Spleen (tissue), 11 donors: ENCODE measurements around the gene ZNF606. TPM values are rescaled to one million over a fixed set of nuclear protein-coding genes. Genes with fewer than 3 reads are reported as not detected.

Experiments used
- DNase-seq: peaks from one replicate; pipeline ENCODE4 v3.0.0-alpha.2; 2020
- H3K27ac ChIP-seq, 8 donors: fragments of 200-600 bp; sonication (generic) in 7 of 8; 1 replicate in 4 of 8; 2 replicates in 4 of 8; pipeline versions ENCODE4 v1.5.0 to v1.8.0; 2016 to 2021; ENCODE audit warnings: inconsistent platforms in 4 of 8, mild to moderate bottlenecking in 4 of 8, moderate library complexity in 1 of 8
- H3K27me3 ChIP-seq, 7 donors: fragments of 200-600 bp; sonication (generic) in 6 of 7; replicated peaks in 1 of 7; 1 replicate in 4 of 7; 2 replicates in 3 of 7; pipeline versions ENCODE4 v1.5.0 to v1.8.0; 2016 to 2021; ENCODE audit warnings: inconsistent platforms in 3 of 7, mild to moderate bottlenecking in 1 of 7
- H3K36me3 ChIP-seq, 6 donors: fragments of 200-600 bp; sonication (generic) in 5 of 6; 1 replicate in 4 of 6; 2 replicates in 2 of 6; pipeline versions ENCODE4 v1.5.0 to v1.8.0; 2016 to 2021; ENCODE audit warnings: inconsistent platforms in 2 of 6
- H3K4me1 ChIP-seq, 6 donors: fragments of 200-600 bp; sonication (generic) in 5 of 6; 1 replicate in 3 of 6; 2 replicates in 3 of 6; pipeline versions ENCODE4 v1.5.0 to v1.8.0; 2016 to 2021; ENCODE audit warnings: inconsistent platforms in 3 of 6
- H3K4me3 ChIP-seq, 8 donors: fragments of 200-600 bp; sonication (generic) in 7 of 8; 1 replicate in 4 of 8; 2 replicates in 4 of 8; pipeline versions ENCODE4 v1.5.0 to v1.8.0; 2016 to 2021; ENCODE audit warnings: inconsistent platforms in 4 of 8, mild to moderate bottlenecking in 4 of 8, moderate library complexity in 2 of 8
- H3K9me3 ChIP-seq, 8 donors: fragments of 200-600 bp; sonication (generic) in 7 of 8; 1 replicate in 4 of 8; 2 replicates in 4 of 8; pipeline versions ENCODE4 v1.5.0 to v1.8.0; 2016 to 2021; ENCODE audit warnings: inconsistent platforms in 4 of 8
- POLR2A ChIP-seq, 3 donors: fragments of 450-650 bp; IDR thresholded peaks; one replicate each; pipeline ENCODE4 v1.5.1; 2017; ENCODE audit warnings: antibody characterized with exemption in 3 of 3, mild to moderate bottlenecking in 1 of 3
- POLR2AphosphoS5 ChIP-seq, 3 donors: sonication (generic); formaldehyde crosslinking; IDR thresholded peaks; one replicate each; pipeline ENCODE4 v1.5.1; 2017; ENCODE audit warnings: antibody characterized with exemption in 3 of 3
- WGBS, 5 donors: extraction: QIAGEN DNeasy Blood & Tissue Kit in 3 of 5; methylation state at CpG; one replicate each; pipeline versions ENCODE4 v1.1.5 to v1.1.7; 2013 to 2018; 5-methylcytosine and 5-hydroxymethylcytosine counted together
- intact Hi-C: fragments of 100-400 bp; cut with DNase I; formaldehyde crosslinking; loops from one replicate; pipeline ENCODE4 v1.15.0; 2023; ENCODE audit warnings: low total_unique reads
- polyA plus RNA-seq, 3 donors: library from polyadenylated mRNA; stranded (reverse); fragments of 200-250 nt; gene quantifications; one replicate each; pipeline ENCODE4 v1.2.1, GENCODE V29; 2013
- total RNA-seq, 7 donors: library from RNA; depleted of rRNA in 3 of 7; stranded (reverse); fragments of >200 nt in 3 of 7; fragmentation: NEBNext Ultra II Directional in 4 of 7; extraction: Animal tissue kit (Norgen Biotek cat#: 25700) in 4 of 7; gene quantifications; one replicate each; pipeline versions ENCODE4 v1.1.0 to v1.2.1, GENCODE V29; 2016 to 2021
- TF ChIP-seq, protein P1 (sequence below), 11 experiments: fragments of 200-600 bp in 7 of 11; fragments of 450-650 bp in 4 of 11; sonication (generic) in 4 of 11; IDR thresholded peaks in 8 of 11; conservative IDR thresholded peaks in 3 of 11; 1 replicate in 7 of 11; 2 replicates in 4 of 11; pipeline versions ENCODE4 v1.4.0 to v1.8.0; 2016 to 2021; ENCODE audit warnings: antibody characterized with exemption in 11 of 11, inconsistent platforms in 4 of 11, mild to moderate bottlenecking in 1 of 11
- donor health status: healthy with polysubstance abuse.
- donor health status: DM: no; HTN: no; CAD: no; lungs with moderate emphysema.
- donor health status: DM: no; HTN: no; CAD: no.
- donor health status: Bipolar disorder and iron deficiency.
- donor health status: healthy.
- donor health status: DM: no; HTN: no; CAD: no.
- donor health status: DM: yes; HTN: yes; CAD: no.

Gene ZNF606
- total and polyA plus RNA-seq, 10 donors, result 5.6 to 25.3 (median 16.1) TPM

DNA sequence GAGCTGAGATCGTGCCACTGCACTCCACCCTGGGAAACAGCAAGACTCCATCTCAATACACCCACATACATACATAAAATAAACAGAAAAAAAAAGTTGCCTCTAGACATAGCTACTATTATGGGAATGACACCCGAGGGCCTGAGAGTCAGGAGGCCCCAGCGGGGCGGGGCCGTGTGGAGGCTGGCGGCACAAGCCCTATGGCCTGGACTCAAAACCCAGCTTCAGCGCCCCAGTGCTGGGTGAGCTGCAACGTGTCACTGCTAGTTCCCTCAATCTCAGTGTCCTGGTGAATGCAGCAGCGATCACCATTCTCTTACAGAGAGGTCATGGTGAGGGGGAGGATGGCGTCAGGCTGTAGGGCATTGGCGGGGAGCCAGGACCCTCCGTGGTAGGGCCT, 22.0 kb upstream of the ZNF606 start:
- Histone ChIP-seq H3K9me3 (peaks cover 0 to 93% (median 29%) of the 10 kb centered on the region in 8 donors), H3K4me3 (no peak overlapping the region), H3K27ac (no peak overlapping the region), H3K27me3 (peaks cover 0 to 7% (median 0%) of the 10 kb centered on the region in 7 donors), H3K36me3 (no peaks in the 10 kb centered on the region), H3K4me1 (no peaks in the 10 kb centered on the region)
- 85 to 95% (median 91%) methylated on average over 10 to 12 of the region's 12 CpGs for WGBS, 5 donors
- no peak for DNase-seq
- TF ChIP-seq POLR2AphosphoS5 (IDR thresholded peaks at IDR 0.05) (no peak), POLR2A (IDR thresholded peaks at IDR 0.05) (no peak)
- TF ChIP-seq, protein P1, sequence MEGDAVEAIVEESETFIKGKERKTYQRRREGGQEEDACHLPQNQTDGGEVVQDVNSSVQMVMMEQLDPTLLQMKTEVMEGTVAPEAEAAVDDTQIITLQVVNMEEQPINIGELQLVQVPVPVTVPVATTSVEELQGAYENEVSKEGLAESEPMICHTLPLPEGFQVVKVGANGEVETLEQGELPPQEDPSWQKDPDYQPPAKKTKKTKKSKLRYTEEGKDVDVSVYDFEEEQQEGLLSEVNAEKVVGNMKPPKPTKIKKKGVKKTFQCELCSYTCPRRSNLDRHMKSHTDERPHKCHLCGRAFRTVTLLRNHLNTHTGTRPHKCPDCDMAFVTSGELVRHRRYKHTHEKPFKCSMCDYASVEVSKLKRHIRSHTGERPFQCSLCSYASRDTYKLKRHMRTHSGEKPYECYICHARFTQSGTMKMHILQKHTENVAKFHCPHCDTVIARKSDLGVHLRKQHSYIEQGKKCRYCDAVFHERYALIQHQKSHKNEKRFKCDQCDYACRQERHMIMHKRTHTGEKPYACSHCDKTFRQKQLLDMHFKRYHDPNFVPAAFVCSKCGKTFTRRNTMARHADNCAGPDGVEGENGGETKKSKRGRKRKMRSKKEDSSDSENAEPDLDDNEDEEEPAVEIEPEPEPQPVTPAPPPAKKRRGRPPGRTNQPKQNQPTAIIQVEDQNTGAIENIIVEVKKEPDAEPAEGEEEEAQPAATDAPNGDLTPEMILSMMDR (IDR thresholded peaks at IDR 0.05 in 8 of 11, conservative IDR thresholded peaks at IDR 0.05 in 3 of 11), result no peak
- intact Hi-C loops, result loop anchor here (5.0 kb wide), 1 partner anchor 133 kb away; no protein-coding TSS in a partner anchor

DNA sequence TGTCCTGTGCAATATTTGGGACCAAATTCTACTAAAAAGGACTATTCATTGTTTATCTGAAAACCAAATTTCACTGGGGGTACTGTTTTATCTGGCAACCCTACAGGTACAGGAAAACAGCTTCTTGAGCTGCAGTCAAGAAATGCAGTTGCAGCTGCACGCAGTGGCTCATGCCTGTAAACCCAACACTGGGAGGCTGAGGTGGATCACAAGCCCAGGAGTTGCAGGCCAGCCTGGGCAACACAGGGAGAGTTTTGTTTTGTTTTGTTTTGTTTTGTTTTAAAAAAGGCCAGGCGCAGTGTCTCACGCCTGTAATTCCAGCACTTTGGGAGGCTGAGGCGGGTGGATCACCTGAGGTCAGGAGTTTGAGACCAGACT, 19.7 kb upstream of the ZNF606 start:
- Histone ChIP-seq H3K4me3 (no peak overlapping the region), H3K4me1 (no peaks in the 10 kb centered on the region), H3K36me3 (no peaks in the 10 kb centered on the region), H3K27me3 (peaks cover 0 to 14% (median 0%) of the 10 kb centered on the region in 7 donors), H3K27ac (no peak overlapping the region), H3K9me3 (peaks cover 0 to 93% (median 28%) of the 10 kb centered on the region in 8 donors)
- intact Hi-C loops, result loop anchor here (5.0 kb wide), 1 partner anchor 135 kb away; no protein-coding TSS in a partner anchor
- TF ChIP-seq POLR2A (IDR thresholded peaks at IDR 0.05) (no peak), POLR2AphosphoS5 (IDR thresholded peaks at IDR 0.05) (no peak)
- TF ChIP-seq, protein P1 (IDR thresholded peaks at IDR 0.05 in 8 of 11, conservative IDR thresholded peaks at IDR 0.05 in 3 of 11), result no peak
- 71 to 80% (median 73%) methylated on average over 4 of the region's 4 CpGs for WGBS, 5 donors
- peak; percentile 9 for DNase-seq

DNA sequence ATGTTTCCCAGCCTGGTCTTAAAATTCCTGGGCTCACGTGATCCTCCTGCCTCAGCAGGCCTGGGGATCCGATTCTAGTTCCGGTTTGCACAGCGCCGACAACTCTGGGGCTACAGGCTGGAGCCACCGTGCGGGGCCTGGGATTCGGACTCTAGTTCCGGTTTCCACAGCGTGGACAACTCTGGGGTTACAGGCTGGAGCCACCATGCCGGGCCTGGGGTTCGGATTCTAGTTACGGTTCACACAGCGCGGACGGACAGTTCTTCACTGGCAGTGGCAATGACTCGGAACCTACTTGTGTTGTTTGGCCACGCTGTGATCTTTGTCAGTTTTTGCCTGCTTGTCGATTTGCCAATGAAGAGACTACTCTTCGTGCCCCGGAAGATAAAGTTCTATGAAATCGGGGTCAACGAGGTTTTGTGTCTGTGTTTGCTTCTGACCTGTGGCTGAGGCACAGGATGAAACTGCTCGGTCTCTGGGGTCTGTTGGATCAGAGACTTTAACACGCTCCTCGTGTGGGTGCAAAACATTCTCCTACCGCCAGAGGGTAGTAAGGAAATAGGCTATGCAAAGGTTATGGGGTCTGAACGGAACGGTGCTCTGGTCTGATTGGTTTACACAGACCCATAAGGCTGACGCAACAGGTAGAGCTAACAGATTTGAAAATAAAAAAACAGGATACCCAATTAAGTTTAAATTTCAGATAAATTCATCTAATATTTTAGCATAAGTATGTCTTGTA, 19.1 kb upstream of the ZNF606 start:
- WGBS, 5 donors, result 49 to 61% (median 57%) methylated on average over 25 to 30 of the region's 30 CpGs
- DNase-seq, result peak; percentile 35
- no peak for TF ChIP-seq POLR2A (IDR thresholded peaks at IDR 0.05)
- TF ChIP-seq, protein P1 (IDR thresholded peaks at IDR 0.05 in 8 of 11, conservative IDR thresholded peaks at IDR 0.05 in 3 of 11), result peak; percentile 45 to 82 (median 71)
- Histone ChIP-seq H3K36me3 (no peaks in the 10 kb centered on the region), H3K27ac (no peak overlapping the region), H3K4me3 (no peak overlapping the region), H3K9me3 (peaks cover 0 to 93% (median 26%) of the 10 kb centered on the region in 8 donors), H3K27me3 (peaks cover 0 to 16% (median 0%) of the 10 kb centered on the region in 7 donors), H3K4me1 (no peaks in the 10 kb centered on the region)
- intact Hi-C loops, result loop anchor here (5.0 kb wide), 1 partner anchor 136 kb away; no protein-coding TSS in a partner anchor

- peaks cover 0 to 93% (median 26%) of the 10 kb centered on the region in 8 donors for H3K9me3 ChIP-seq
- no peaks in the 10 kb centered on the region for H3K4me1 ChIP-seq
- H3K27ac ChIP-seq, result no peak overlapping the region
- intact Hi-C loops, result loop anchor here (5.0 kb wide), 1 partner anchor 137 kb away; no protein-coding TSS in a partner anchor
- no peaks in the 10 kb centered on the region for H3K36me3 ChIP-seq
- TF ChIP-seq, protein P1 (IDR thresholded peaks at IDR 0.05 in 8 of 11, conservative IDR thresholded peaks at IDR 0.05 in 3 of 11), result no peak
- TF ChIP-seq POLR2AphosphoS5 (IDR thresholded peaks at IDR 0.05) (no peak), POLR2A (IDR thresholded peaks at IDR 0.05) (no peak)
- no peak overlapping the region for H3K4me3 ChIP-seq
- peaks cover 0 to 16% (median 0%) of the 10 kb centered on the region in 7 donors for H3K27me3 ChIP-seq
- WGBS, 5 donors, result 70 to 83% (median 76%) methylated on average over 7 of the region's 7 CpGs
- DNase-seq, result no peak
Observed at GRCh38 chr19:58020129-58020528, 17.5 kb upstream of the ZNF606 start.
